HG02852 (cell line): ENCODE data around the gene RNASE7.
"Not testable (repeated sequence)": the region's sequence is repeated elsewhere in the genome, so short reads cannot be mapped to it uniquely, and the experiment has no call there.

Experiments
- ATAC-seq: cut with Tn5 transposase; IDR thresholded peaks from one replicate; pipeline ENCODE4 v1.9.1; 2021; ENCODE audit warnings: mild to moderate bottlenecking, moderate library complexity; ENCODE audit not compliant: unreplicated experiment

RNASE7 gene, protein sequence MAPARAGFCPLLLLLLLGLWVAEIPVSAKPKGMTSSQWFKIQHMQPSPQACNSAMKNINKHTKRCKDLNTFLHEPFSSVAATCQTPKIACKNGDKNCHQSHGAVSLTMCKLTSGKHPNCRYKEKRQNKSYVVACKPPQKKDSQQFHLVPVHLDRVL

DNA sequence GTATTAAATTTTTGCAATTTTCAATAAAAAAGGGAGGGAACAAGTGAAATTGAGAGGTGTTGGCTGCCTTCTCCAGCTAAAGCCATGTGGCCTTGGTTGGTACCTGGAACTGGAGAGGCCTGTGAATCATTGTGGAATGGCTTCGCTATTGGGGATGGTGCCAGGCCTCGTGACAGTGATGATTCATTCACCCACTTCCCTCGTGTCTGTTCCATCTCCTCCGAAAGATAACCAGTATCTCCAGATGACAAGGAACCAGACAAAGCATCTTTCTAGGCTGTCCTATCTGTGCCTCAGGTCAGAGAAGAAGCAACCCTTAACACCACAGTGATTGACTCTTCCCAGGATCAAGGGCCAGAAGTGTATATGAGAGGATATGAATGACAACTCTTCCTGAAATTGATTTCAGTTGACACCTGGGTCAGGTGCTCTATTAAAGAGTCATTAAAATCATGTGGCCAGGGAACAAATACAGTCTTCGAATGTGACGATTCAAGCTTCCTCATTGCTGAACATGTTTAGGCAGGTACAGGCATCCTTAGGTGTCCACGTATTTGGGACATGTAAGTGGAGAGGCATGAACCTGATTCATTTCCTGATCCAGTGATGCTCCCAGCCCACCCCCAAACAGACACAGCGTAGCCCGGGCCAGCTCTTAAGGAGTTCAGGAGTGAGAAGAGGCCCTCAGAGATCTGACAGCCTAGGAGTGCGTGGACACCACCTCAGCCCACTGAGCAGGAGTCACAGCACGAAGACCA, at the start of gene RNASE7:
Gene RNASE7 (plus strand): TSS at position 687 of the 758 bp plus-strand sequence. CDS start 631 bp downstream, outside the sequence.
- ATAC-seq: no peak

DNA sequence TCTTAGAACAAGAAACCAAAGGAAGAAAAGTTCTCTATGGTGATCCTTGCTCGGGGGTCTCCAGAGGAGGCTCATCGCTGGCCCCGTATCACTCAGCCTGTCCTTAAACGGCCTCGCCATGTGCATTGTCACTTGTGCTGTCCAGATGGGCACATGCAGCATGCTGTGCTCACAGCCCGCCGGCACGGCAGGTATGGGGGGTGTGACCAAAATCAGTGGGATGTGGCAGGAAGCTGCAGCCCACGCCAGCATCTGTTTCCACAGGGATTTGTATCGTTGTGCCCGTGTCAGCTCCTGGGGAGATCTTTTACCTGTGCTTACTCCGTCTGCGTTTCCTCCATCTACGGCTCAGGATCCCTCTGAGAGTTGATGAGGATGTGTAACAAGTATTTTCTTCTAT, 45.6 kb upstream of the RNASE7 start:
- ATAC-seq: no peak

DNA sequence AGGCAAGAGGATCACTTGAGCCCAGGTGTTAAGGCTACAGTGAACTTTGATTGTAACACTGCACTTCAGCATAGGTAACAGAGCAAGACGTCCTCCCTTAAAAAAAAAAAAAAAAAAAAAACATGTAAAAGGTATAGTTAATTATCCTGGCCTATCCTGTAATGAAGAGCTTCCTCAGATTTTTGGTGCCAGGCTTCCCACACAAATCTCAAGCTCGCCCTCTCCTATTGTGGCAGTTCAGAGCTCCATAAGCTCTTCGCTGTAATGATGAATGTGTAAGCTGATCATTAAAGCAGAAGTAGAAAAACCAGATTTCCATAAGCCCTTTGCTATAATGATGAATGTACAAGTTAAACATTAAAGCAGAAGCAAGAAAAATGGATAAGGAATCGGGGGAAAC, 45.0 kb upstream of the RNASE7 start:
- no peak for ATAC-seq

DNA sequence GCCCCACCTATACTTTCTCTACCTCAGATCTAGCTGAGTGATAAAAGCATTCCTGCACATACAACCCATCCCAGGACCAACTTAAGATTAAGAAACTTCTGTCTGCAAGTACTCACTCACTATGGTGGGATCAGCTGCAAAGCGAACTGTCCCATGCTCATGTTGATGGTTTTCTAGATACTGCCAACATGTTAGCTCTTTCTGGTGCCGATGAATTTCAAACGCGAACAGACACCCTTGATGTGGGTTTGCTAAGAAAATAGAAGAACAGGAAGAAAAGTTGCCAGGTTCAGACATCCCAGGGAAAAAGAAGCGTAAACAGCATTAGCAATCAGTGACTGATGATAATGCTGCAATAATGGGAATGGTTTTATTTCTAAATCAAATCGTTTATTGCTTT, 44.6 kb upstream of the RNASE7 start:
- no peak for ATAC-seq

DNA sequence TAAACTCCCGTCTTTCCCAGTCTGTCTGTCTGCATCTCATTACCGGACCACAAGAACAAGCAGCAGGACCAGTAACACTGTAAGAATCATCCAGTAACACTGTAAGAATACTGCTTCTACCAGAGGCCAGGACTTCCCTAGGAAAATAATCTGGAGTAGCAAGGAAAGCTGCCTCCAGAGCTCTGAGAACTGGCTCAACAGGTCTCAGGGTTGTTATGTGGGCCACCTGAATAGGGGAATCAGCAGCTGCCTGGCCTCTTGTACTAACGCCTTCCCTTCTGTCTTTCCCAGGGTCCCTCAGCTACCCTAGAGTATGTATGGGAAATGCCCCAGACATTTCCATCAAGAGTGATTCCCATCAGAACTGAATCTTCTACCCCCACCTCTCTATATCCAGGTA, 44.0 kb upstream of the RNASE7 start:
- no peak for ATAC-seq

DNA sequence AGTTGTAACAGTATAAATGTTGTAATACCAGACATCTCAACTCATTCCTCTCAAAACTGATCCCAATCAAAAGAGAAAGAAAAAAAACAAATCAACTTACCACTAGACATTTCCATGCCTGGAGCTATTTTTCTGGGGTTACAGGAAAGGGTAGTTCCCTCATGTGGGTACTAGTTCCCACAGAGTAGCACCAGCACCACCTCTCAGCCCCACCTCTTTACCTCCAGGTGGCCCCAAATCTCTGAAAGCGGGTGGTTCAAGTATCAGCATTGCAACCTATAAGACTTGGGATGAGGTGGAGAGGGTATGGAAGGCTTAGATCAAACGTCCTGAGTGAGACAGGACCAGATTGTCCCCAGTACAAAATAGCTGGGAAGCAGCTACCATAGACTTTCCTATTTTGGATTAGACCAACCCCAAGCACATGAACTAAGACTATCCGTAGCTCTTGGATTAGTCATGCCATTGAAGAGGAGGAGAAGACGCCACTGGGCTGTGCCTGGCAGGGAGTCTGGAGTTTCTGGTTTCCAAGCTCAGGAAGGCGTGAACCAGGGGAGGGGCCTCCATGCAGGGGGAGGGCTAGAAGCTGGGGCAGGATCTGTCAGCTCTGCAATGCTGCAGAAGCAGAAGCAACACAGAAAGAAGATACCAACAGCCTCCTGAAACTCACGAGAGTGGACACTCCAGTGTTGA, 43.3 kb upstream of the RNASE7 start, which contains the start of gene SLC39A2:
Gene SLC39A2 (plus strand): TSS at position 620 of the 693 bp plus-strand sequence. CDS start 154 bp downstream, outside the sequence.
- ATAC-seq: no peak

DNA sequence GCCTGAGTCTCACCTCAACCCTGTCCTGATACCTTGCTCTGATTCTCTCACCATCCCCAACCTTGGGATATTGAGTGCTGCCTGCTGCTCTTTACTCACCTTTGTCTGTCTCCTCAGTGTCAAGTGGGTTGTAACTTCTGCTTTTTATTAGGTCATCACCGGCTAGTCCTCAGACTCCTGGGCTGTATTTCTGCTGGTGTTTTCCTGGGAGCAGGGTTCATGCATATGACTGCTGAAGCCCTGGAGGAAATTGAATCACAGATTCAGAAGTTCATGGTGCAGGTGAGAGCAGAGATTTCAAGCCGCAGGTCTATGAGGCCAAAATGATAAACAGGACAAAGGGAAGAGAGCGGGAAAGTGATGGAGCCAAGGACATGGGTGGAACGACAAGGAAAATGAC, 42.6 kb upstream of the RNASE7 start:
- no peak for ATAC-seq

DNA sequence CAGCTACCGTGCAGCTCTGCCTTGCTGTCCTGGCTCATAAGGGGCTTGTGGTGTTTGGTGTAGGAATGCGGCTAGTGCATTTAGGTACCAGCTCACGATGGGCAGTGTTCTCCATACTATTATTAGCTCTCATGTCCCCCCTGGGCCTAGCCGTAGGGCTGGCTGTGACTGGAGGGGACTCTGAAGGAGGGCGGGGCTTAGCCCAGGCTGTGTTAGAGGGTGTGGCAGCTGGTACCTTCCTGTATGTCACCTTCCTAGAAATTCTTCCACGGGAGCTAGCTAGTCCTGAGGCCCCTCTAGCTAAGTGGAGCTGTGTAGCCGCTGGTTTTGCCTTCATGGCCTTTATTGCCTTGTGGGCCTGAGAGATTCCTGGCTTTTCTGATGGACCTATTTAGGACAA, 40.9 kb upstream of the RNASE7 start:
- no peak for ATAC-seq

DNA sequence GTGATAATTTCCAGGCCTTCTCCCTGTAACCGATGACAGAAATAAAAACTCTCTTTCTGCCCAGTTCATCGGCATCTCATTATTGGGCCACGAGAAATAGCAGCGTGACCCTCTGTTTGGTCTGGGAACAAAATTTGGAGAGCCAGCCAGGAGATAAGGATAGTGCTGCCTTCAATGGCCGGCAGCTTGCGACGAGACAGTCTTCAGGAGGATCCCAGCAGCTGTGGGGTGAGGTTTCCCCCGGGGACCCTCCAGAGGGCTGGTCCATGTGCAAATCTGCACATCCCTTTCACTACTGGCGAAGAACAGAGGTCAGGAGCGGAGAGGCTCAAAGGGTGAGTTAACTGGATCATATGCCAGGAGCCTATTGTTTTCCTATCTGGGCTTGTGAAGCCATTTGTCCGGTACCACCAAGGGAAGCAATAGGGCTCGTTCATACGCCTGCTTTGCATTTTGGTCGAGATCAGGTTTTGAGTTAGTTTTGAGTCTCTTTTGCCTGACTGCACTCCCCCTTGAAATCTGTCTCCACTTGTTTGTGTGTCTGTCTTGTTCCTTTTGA, 38.3 kb upstream of the RNASE7 start:
- ATAC-seq: no peak

DNA sequence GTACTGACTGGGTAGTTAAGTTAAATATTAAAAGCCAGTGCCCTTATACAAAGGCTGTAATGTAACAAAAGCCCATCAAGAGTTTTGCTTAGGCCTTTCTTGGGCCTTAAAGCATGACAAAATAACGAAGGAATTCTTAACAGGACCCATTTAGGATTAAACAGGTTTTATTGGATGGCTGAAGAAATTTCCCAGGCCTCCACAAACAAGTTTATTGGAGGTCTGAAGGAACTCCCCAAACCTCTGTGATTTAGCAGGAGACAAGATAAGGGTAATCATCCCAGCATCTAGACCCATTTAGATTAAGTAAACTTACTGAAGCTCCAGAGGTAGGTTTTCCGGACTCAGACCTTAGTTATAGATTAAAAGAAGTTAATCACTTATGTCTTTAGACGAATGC, 32.4 kb upstream of the RNASE7 start:
- ATAC-seq: not testable (repeated sequence)

DNA sequence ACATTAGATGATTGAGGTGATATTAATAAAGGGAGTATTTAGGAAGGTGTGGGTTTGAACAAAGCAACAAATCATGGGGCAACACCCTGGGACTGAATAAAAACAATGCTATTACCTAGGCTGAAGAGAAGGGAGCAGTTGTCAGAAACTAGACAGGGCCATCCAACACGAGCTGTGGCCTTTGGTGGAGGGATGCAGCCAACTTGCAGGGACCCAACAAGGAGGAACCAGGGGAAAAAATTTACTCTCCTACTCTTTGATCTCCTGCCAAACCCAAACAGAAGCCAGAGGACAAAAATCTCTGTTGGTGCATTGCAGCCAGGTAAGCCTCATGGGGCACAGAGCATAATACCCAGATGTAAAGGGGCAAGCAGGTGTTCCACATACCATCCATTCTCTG, 31.0 kb upstream of the RNASE7 start:
- ATAC-seq: no peak

DNA sequence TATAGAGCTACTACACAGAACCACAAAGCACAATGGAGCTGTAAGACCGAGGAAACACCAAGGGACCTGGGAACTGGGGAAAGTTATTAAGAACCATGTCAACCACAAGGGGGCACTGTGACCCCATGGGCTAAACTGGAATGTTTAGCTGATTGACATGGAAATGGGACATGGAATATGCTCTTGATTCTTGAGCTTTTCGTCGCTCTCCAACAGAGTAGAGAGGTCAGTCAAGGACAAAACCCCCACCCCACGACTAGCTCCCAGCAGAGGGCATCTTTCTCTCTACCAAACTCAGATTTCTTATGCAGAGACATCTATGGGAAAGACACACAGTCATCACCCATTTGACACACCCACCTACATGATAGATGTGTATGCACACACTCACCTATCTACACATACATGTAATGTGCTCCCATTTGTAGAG, 27.4 kb upstream of the RNASE7 start:
- no peak for ATAC-seq

DNA sequence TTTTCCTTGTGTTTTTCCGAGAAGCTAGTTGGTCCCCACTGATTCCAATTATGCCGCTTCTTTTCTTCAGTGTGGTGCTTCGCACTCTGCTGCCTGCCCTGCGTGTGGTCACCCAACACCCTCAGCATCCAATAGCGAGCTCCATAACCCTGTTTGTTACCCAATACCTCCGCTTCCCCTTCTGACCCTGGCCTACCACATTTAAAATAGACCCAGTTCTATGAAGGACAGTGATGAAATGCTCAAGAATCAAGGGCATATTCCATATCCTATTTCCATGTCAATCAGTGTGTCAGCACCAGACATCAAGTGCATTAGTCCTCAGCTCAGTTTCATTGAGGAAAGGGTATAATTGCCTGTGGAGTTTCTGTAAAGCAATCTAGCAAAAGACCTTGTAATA, 26.9 kb upstream of the RNASE7 start:
- no peak for ATAC-seq

DNA sequence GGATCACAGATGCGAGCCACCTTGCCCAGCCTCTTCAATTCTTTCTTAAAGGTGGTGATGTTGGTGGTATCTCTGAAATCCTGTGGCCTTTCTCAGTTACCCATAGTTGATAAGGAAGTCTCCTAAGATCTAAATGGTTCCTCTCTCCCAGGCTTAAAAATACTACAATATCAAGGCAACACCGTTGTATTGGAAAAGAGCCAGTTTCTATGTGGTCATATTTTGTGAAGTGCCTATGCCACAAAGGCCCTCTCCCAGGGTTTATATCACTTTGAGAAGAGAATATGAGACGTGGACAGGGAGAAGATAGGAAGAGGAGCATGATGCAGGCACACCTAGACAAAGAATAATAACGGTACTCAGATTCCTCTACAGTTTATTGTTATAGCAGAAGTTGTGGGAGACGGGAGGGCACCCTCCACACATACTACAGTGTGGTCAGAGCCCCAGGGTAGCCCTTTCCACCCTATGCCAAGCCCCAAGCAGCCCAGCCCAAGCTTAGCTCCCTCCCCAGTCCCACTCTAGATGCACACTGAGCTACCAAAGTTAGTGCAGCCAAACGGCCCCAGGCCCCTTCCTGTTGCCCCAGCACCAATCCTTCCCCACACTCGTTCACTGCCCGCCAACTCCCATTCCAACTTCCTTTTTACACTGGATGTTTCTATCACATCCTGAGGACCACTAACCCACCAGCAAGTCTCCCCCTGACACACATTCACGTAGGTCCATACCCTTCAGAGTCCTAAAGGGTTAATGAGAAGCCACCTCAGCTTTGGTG, 25.6 kb upstream of the RNASE7 start:
- ATAC-seq: no peak

DNA sequence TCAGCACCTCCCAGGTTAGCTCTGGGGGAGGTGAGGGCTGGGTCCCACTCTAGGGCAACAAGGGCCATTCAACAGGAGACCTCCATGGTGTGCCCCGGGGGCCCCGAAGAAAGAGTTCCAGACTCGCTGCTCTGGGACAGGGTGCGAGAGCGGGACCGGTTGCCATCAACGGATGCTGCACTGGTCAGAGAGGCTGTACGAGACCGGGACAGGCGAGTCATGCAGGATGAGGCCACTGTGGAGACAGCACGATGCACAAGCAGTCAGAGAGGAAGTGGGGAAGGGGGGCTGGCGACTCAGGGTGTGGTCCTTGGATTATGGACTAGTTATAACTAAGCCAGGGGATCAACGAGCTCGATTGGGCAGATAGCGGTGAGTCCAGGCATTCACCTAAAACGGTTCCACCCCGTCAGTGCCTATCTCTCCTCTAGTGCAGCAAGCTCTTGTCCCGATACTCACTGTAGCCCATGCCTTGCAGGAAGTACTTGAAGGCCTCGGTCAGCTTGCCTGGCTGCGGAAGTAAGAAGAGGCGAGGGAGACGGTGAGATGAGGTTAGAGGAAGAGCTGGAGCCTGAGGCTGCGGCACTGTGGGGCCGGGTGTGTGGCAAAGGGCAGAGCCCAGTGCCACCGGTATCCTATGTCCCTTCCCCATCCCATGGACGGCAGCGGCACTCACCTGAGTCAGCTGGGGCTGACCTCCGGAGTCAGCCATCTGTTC, 24.5 kb upstream of the RNASE7 start:
- no peak for ATAC-seq

DNA sequence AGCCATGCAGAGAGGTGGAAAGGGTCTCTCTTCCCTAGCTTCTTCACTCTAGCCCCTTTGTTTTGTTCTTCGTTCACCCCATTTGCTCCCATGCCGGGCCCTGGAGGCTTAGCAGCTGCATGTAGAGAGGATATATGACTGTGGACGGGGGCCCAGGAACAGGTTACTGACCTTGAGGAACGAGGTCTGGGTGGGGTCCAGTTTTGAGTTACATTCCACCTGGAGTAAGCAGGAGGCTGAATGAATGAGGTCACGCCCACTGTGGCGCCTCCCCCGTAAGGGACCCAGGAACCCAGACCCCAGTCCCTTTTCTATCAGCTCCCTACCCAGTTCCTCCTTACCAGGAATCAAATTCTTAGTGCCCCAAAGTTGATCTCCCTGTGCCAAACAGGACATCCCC, 23.9 kb upstream of the RNASE7 start:
- ATAC-seq: no peak

DNA sequence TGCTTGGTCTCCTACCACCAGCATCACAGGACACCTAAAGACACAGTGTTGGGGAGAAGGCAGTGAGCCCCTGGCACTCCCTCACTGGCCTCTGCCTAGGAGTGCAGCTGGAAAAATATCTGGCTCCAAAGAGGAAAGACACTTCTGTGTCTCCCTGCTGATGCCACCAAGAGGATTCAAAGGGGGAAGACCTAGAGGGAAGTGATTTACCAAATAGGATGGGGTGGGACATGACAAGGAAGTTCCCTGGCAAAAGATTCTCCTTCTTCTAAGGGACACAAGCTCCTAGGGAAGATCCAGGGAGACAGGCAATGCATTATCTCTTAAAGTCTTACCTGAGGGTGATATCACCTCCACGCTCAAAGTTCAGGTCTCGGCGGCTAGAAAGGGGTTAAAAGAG, 23.4 kb upstream of the RNASE7 start:
- no peak for ATAC-seq

DNA sequence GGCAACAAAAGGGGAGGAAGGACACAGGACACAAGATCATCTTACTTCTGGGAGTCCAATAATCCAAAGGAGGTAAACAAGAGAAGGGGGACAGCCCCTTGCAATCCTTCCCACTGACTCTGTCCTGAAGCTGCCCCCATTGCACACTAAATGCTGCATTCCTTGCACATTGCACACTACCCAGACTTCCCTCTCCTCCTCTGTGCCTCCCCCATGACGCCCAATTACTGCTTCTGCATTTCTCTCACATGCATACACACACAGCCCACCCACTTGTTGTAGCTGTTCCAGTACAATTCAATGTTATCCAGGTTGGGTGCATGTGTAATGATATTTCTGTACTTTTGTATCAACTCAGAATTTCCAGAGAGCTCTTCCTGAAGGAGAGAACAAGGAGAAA, 22.8 kb upstream of the RNASE7 start:
- no peak for ATAC-seq

DNA sequence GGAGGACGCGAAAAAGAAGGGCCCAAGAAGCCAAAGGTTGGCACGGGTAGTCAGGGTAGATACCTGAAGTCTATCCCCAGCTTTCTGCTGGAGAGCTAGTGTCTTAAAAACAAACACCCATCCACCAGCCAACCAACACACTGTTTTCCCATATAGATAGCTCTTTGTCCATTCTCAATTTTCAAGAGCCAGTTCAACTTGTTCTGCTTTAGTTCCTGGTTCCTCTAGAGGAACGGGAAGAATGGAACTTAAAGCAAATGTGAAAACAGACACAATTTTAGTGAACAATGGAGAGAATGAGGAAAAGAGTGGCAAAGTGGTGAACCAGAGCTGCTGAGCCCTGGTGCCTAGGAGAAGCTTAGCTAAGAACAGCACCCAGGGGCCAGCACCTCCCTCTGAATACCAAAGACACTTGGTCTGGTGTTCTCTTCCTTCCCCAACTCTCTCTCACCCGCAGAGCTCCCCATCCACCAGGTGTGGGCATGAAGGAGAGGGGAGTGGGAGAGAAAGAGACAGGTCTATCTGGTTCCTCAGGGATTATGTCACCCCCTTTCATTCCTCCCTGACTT, 21.1 kb upstream of the RNASE7 start:
- ATAC-seq: no peak

DNA sequence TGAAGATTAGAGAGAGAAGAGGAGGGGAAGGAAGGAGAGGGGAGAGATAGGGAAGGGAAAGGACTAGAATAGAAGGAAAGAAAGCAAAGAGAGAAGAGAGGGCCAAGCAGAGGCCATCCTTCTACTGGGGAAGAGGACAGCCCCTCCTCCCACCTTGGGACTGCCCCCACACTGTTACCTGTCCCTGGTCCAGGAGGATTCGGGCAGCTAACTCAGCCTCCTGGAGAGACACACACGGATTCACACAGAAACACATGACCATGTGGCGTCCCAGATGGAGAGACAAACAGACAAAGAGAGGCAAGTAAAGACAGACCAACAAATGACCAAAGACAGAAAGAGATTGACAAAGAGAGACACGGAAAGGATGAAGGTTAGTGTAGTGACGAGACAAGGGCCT, 19.5 kb upstream of the RNASE7 start:
- no peak for ATAC-seq
